ENCODE measurements around the gene CPLX3.

CPLX3 gene

GRCh38 chr15:74850393-74850792 lies 24.0 kb downstream of the CPLX3 start:
- DNase-seq = no peak

- DNase-seq = no peak
Measured at GRCh38 chr15:74851960-74852359, 25.5 kb downstream of the CPLX3 start.

GRCh38 chr15:74854453-74855022 lies 28.1 kb downstream of the CPLX3 start:
- DNase-seq = no peak

GRCh38 chr15:74855857-74856256 lies 29.4 kb downstream of the CPLX3 start:
- peak; percentile 65 for DNase-seq

- no peak for DNase-seq
Measured at GRCh38 chr15:74856537-74856936, 30.1 kb downstream of the CPLX3 start.

- no peak for DNase-seq
Measured at GRCh38 chr15:74857082-74857655, 30.7 kb downstream of the CPLX3 start.

- no peak for DNase-seq
Measured at GRCh38 chr15:74857671-74858368, 31.4 kb downstream of the CPLX3 start.

GRCh38 chr15:74858369-74858740 lies 31.9 kb downstream of the CPLX3 start:
- no peak for DNase-seq

GRCh38 chr15:74863239-74864056 lies 37.0 kb downstream of the CPLX3 start:
- DNase-seq = no peak

GRCh38 chr15:74864296-74864695 lies 37.9 kb downstream of the CPLX3 start:
- no peak for DNase-seq

GRCh38 chr15:74865316-74865715 lies 38.9 kb downstream of the CPLX3 start:
- DNase-seq = no peak

GRCh38 chr15:74866090-74866489 lies 39.7 kb downstream of the CPLX3 start:
- DNase-seq = no peak

GRCh38 chr15:74867466-74868038 lies 41.1 kb downstream of the CPLX3 start:
- DNase-seq = no peak

GRCh38 chr15:74868059-74868458 lies 41.6 kb downstream of the CPLX3 start:
- no peak for DNase-seq

- no peak for DNase-seq
Measured at GRCh38 chr15:74869372-74869725, 42.9 kb downstream of the CPLX3 start.

- peak; percentile 80 for DNase-seq
Measured at GRCh38 chr15:74869726-74870407, 43.4 kb downstream of the CPLX3 start.

- no peak for DNase-seq
Measured at GRCh38 chr15:74870436-74871215, 44.2 kb downstream of the CPLX3 start.

GRCh38 chr15:74872702-74873035 lies 46.2 kb downstream of the CPLX3 start:
- DNase-seq = no peak

- peak; percentile 97 for DNase-seq
Measured at GRCh38 chr15:74873036-74873755, 46.8 kb downstream of the CPLX3 start, which contains the start of gene SCAMP2. Gene SCAMP2 (minus strand): TSS chr15:74873365. CDS start chr15:74873255, 110 bp downstream.

- no peak for DNase-seq
Measured at GRCh38 chr15:74873756-74874424, 47.5 kb downstream of the CPLX3 start.

GRCh38 chr15:74878273-74878672 lies 51.8 kb downstream of the CPLX3 start:
- DNase-seq = no peak

All from femur (tissue), 1 donor.